GF-D8 (cell line): ENCODE measurements around the gene SEMA3E.
"Not testable (repeated sequence)": the region's sequence is repeated elsewhere in the genome, so short reads cannot be mapped to it uniquely, and the experiment has no call there.

Experiments used
- DNase-seq: peaks from one replicate; lab custom pipeline; 2025; lab: John Stamatoyannopoulos, UW

Gene SEMA3E

GRCh38 chr7:83452256-83452655, 196.7 kb downstream of the SEMA3E start:
- no peak for DNase-seq

- no peak for DNase-seq
Measured at GRCh38 chr7:83451501-83452045, 197.4 kb downstream of the SEMA3E start.

GRCh38 chr7:83449781-83450180, 199.2 kb downstream of the SEMA3E start:
- no peak for DNase-seq

GRCh38 chr7:83447681-83448080, 201.3 kb downstream of the SEMA3E start:
- DNase-seq, result no peak

GRCh38 chr7:83446102-83446669, 202.8 kb downstream of the SEMA3E start:
- DNase-seq, result no peak

GRCh38 chr7:83442911-83443310, 206.0 kb downstream of the SEMA3E start:
- no peak for DNase-seq

- DNase-seq, result no peak
Measured at GRCh38 chr7:83439026-83439425, 209.9 kb downstream of the SEMA3E start.

- DNase-seq, result not testable (repeated sequence)
Measured at GRCh38 chr7:83430289-83430688, 218.7 kb downstream of the SEMA3E start.

- DNase-seq, result no peak
Measured at GRCh38 chr7:83429493-83429892, 219.4 kb downstream of the SEMA3E start.

GRCh38 chr7:83427884-83428283, 221.1 kb downstream of the SEMA3E start:
- DNase-seq, result no peak

- no peak for DNase-seq
Measured at GRCh38 chr7:83426325-83426724, 222.6 kb downstream of the SEMA3E start.

- no peak for DNase-seq
Measured at GRCh38 chr7:83419013-83419412, 229.9 kb downstream of the SEMA3E start.

- no peak for DNase-seq
Measured at GRCh38 chr7:83415840-83416239, 233.1 kb downstream of the SEMA3E start.

- no peak for DNase-seq
Measured at GRCh38 chr7:83414947-83415346, 234.0 kb downstream of the SEMA3E start.

GRCh38 chr7:83413831-83414230, 235.1 kb downstream of the SEMA3E start:
- no peak for DNase-seq

- DNase-seq, result no peak
Measured at GRCh38 chr7:83413424-83413823, 235.5 kb downstream of the SEMA3E start.

- DNase-seq, result no peak
Measured at GRCh38 chr7:83410989-83411591, 237.8 kb downstream of the SEMA3E start.

- no peak for DNase-seq
Measured at GRCh38 chr7:83394776-83395175, 254.2 kb downstream of the SEMA3E start.

- DNase-seq, result no peak
Measured at GRCh38 chr7:83388436-83388835, 260.5 kb downstream of the SEMA3E start.

- no peak for DNase-seq
Measured at GRCh38 chr7:83366629-83367028, 282.3 kb downstream of the SEMA3E start.

GRCh38 chr7:83365746-83366145, 283.2 kb downstream of the SEMA3E start:
- DNase-seq, result no peak

- DNase-seq, result no peak
Measured at GRCh38 chr7:83362871-83363550, 285.9 kb downstream of the SEMA3E start.

- DNase-seq, result no peak
Measured at GRCh38 chr7:83359108-83359507, 289.8 kb downstream of the SEMA3E start.
